B cell (primary cell): ENCODE data around the gene KIAA0825. TPM values are rescaled to one million over a fixed set of nuclear protein-coding genes. Genes with fewer than 3 reads are reported as not detected.

Experiments
- ATAC-seq: fragments of 200-7000 bp; cut with Tn5 transposase; one replicate; pipeline ENCODE4 v1.10.0; 2021; ENCODE audit warnings: low read depth, mild to moderate bottlenecking, moderate number of reproducible peaks, moderate library complexity
- CTCF ChIA-PET: fragments of 350-600 bp; sonication (Branson Sonifier 250); formaldehyde crosslinking; loops from one replicate; lab custom pipeline; 2021; ENCODE audit warnings: antibody characterized with exemption, inconsistent platforms; lab: Charles Lee
- POLR2A ChIA-PET: fragments of 350-600 bp; sonication (Branson Sonifier 250); formaldehyde crosslinking; loops from one replicate; lab custom pipeline; 2021; ENCODE audit warnings: antibody characterized with exemption; lab: Charles Lee
- DNase-seq: peaks from one replicate; pipeline ENCODE4 v3.0.0; 2013
- H2AFZ ChIP-seq: 2 replicates; pipeline ENCODE4 v1.6.1; 2012; ENCODE audit warnings: mild to moderate bottlenecking, low read depth, low read length; ENCODE audit not compliant: insufficient read depth, poor library complexity, severe bottlenecking
- H3K27ac ChIP-seq, 2 donors: 1 replicate in 1 of 2; 2 replicates in 1 of 2; pipeline ENCODE4 v1.5.1; 2012 to 2013; ENCODE audit warnings: low read length in 2 of 2, mild to moderate bottlenecking in 2 of 2, moderate library complexity in 1 of 2
- H3K27me3 ChIP-seq, 4 experiments: fragments of 200-600 bp in 1 of 4; sonication (generic) in 1 of 4; replicated peaks in 1 of 4; 1 replicate in 2 of 4; 2 replicates in 2 of 4; pipeline versions ENCODE4 v1.6.1 to v1.7.0; 2013 to 2016; ENCODE audit warnings: low read length in 3 of 4, mild to moderate bottlenecking in 2 of 4, mixed read lengths in 1 of 4, moderate library complexity in 1 of 4; ENCODE audit not compliant: insufficient read depth in 4 of 4, control insufficient read depth in 3 of 4; ENCODE audit errors: control extremely low read depth in 1 of 4
- H3K36me3 ChIP-seq, 2 experiments: replicated peaks in 1 of 2; 1 replicate in 1 of 2; 2 replicates in 1 of 2; pipeline versions ENCODE4 v1.6.1 to v1.7.1; 2013; ENCODE audit warnings: low read length in 1 of 2; ENCODE audit not compliant: insufficient read depth in 2 of 2, control insufficient read depth in 1 of 2; ENCODE audit errors: control extremely low read depth in 1 of 2, extremely low read depth in 1 of 2
- H3K4me1 ChIP-seq, 2 donors: fragments of 200-600 bp in 1 of 2; sonication (generic) in 1 of 2; 1 replicate in 1 of 2; 2 replicates in 1 of 2; pipeline versions ENCODE4 v1.5.1 to v1.6.1; 2013 to 2017; ENCODE audit warnings: low read length in 2 of 2; ENCODE audit not compliant: control insufficient read depth in 2 of 2, insufficient read depth in 2 of 2
- H3K4me2 ChIP-seq: replicated peaks from 2 replicates; pipeline ENCODE3; 2012; ENCODE audit warnings: mild to moderate bottlenecking, low read depth, low read length; ENCODE audit not compliant: poor library complexity, severe bottlenecking
- H3K4me3 ChIP-seq, 5 experiments: fragments of 200-600 bp in 1 of 5; sonication (generic) in 1 of 5; 1 replicate in 3 of 5; 2 replicates in 2 of 5; pipeline versions ENCODE4 v1.5.1 to v1.7.0; 2011 to 2016; ENCODE audit warnings: low read length in 4 of 5, mild to moderate bottlenecking in 4 of 5, low read depth in 2 of 5, control low read depth in 1 of 5, moderate library complexity in 1 of 5; ENCODE audit not compliant: insufficient read depth in 1 of 5; ENCODE audit errors: control extremely low read depth in 1 of 5, extremely low read depth in 1 of 5
- H3K79me2 ChIP-seq: fragments of 200-600 bp; sonication (generic); one replicate; pipeline ENCODE4 v1.6.0; 2016; ENCODE audit warnings: low read length; ENCODE audit not compliant: control insufficient read depth, insufficient read depth
- H3K9ac ChIP-seq: fragments of 200-600 bp; sonication (generic); 2 replicates; pipeline ENCODE4 v1.6.1; 2017; ENCODE audit warnings: mild to moderate bottlenecking, low read length, moderate library complexity
- H3K9me3 ChIP-seq, 3 donors: one replicate each; pipeline versions ENCODE4 v1.6.1 to v1.7.1; 2013; ENCODE audit warnings: low read length in 2 of 3; ENCODE audit not compliant: control insufficient read depth in 2 of 3, insufficient read depth in 1 of 3; ENCODE audit errors: control extremely low read depth in 1 of 3
- H4K20me1 ChIP-seq: 2 replicates; pipeline ENCODE4 v1.6.0; 2012; ENCODE audit warnings: mild to moderate bottlenecking, low read length; ENCODE audit not compliant: insufficient read depth, control insufficient read depth, poor library complexity, severe bottlenecking
- H3K27ac Mint-ChIP-seq: one replicate; pipeline ENCODE4 v1.8.0; 2021; ENCODE audit warnings: mixed read lengths
- H3K27me3 Mint-ChIP-seq: one replicate; pipeline ENCODE4 v1.8.0; 2021; ENCODE audit warnings: mixed read lengths
- H3K4me1 Mint-ChIP-seq: one replicate; pipeline ENCODE4 v1.8.0; 2021; ENCODE audit warnings: mixed read lengths
- H3K4me3 Mint-ChIP-seq: one replicate; pipeline ENCODE4 v1.8.0; 2021; ENCODE audit warnings: mixed read lengths
- H3K9me3 Mint-ChIP-seq: one replicate; pipeline ENCODE4 v1.8.0; 2022; ENCODE audit warnings: mixed read lengths; ENCODE audit not compliant: insufficient read depth
- CTCF ChIP-seq: fragments of 200-600 bp; IDR thresholded peaks from one replicate; pipeline ENCODE4 v1.8.0; 2022; ENCODE audit warnings: antibody characterized with exemption, mild to moderate bottlenecking
- EZH2 ChIP-seq: IDR thresholded peaks from 2 replicates; pipeline ENCODE4 v1.6.1; 2012; ENCODE audit warnings: borderline replicate concordance, low read depth, mild to moderate bottlenecking, moderate library complexity, low read length; ENCODE audit not compliant: insufficient read depth, poor library complexity, severe bottlenecking
- WGBS: methylation state at CpG from one replicate; pipeline ENCODE4 v1.1.5; 2013; ENCODE audit warnings: missing lambda C conversion rate; ENCODE audit not compliant: insufficient coverage; 5-methylcytosine and 5-hydroxymethylcytosine counted together
- intact Hi-C: fragments of 100-400 bp; cut with micrococcal nuclease; formaldehyde crosslinking; loops from one replicate; pipeline ENCODE4 v1.10.0; 2022
- polyA plus RNA-seq: library from polyadenylated mRNA; depleted of rRNA; stranded (reverse); fragments of >200 nt; gene quantifications from 2 replicates; pipeline ENCODE4 v1.2.3, GENCODE V29; 2012
- total RNA-seq, 2 donors: library from RNA; stranded (reverse); fragments of 120-200 nt in 1 of 2; gene quantifications; 1 replicate in 1 of 2; 2 replicates in 1 of 2; pipeline versions ENCODE4 v1.2.3 to v1.2.4, GENCODE V29; 2013 to 2022

Gene KIAA0825
- total and polyA plus RNA-seq, 2 donors (not counting 1 experiment from before 2014, with no cell fraction given) = 0.43 to 2.7 TPM

- H3K27me3 Mint-ChIP-seq = no peaks in the 10 kb centered on the region
- no peak overlapping the region for H3K4me3 Mint-ChIP-seq
- intact Hi-C loops = no loop called here
- Histone ChIP-seq H3K27me3 (no peaks in the 10 kb centered on the region), H3K4me1 (no peaks in the 10 kb centered on the region), H3K36me3 (no peaks in the 10 kb centered on the region), H3K4me3 (no peak overlapping the region), H2AFZ (no peak overlapping the region), H3K4me2 (no peak overlapping the region), H3K9ac (no peak overlapping the region), H4K20me1 (no peaks in the 10 kb centered on the region), H3K79me2 (no peaks in the 10 kb centered on the region), H3K9me3 (peaks cover 0 to 11% (median 0%) of the 10 kb centered on the region in 3 donors), H3K27ac (no peak overlapping the region)
- no CpG with 5 or more reads among the region's 1 CpG for WGBS
- peaks cover 7% of the 10 kb centered on the region for H3K9me3 Mint-ChIP-seq
- POLR2A ChIA-PET = no interaction called here
- TF ChIP-seq CTCF = no peak
- CTCF ChIA-PET = no interaction called here
- H3K4me1 Mint-ChIP-seq = no peaks in the 10 kb centered on the region
- ATAC-seq = no peak
- no peak overlapping the region for H3K27ac Mint-ChIP-seq
- no peak for DNase-seq
These were observed 66.5 kb downstream of the KIAA0825 start for GRCh38 chr5:94551858-94552257.

GRCh38 chr5:94545870-94546625, 72.4 kb downstream of the KIAA0825 start:
- Histone ChIP-seq H2AFZ (no peak overlapping the region), H3K4me2 (no peak overlapping the region), H3K36me3 (no peaks in the 10 kb centered on the region), H3K79me2 (no peaks in the 10 kb centered on the region), H3K27me3 (no peaks in the 10 kb centered on the region), H3K9me3 (peaks cover 0 to 18% (median 11%) of the 10 kb centered on the region in 3 donors), H3K4me1 (peaks cover 4 to 5% of the 10 kb centered on the region in 2 donors), H4K20me1 (no peaks in the 10 kb centered on the region), H3K9ac (no peak overlapping the region), H3K4me3 (no peak overlapping the region), H3K27ac (no peak overlapping the region)
- no peak overlapping the region for H3K27ac Mint-ChIP-seq
- whole genome bisulfite sequencing = 45% methylated on average over 3 of the region's 4 CpGs
- no peaks in the 10 kb centered on the region for H3K27me3 Mint-ChIP-seq
- peaks cover 3% of the 10 kb centered on the region for H3K9me3 Mint-ChIP-seq
- ATAC-seq = no peak
- ChIA-PET CTCF (no interaction called here), POLR2A (no interaction called here)
- DNase-seq = no peak
- peaks cover 8% of the 10 kb centered on the region for H3K4me1 Mint-ChIP-seq
- no peak overlapping the region for H3K4me3 Mint-ChIP-seq
- TF ChIP-seq CTCF (no peak), EZH2 (no peak)
- intact Hi-C loops = no loop called here
